GM13977 (cell line): ENCODE data around the gene ZNF611.
"Not testable (repeated sequence)": the region's sequence is repeated elsewhere in the genome, so short reads cannot be mapped to it uniquely, and the experiment has no call there.

Experiments
- DNase-seq: peaks from one replicate; pipeline ENCODE4 v3.0.0; 2012; ENCODE audit warnings: low spot score
- CTCF ChIP-seq: IDR thresholded peaks from 2 replicates; pipeline ENCODE4 v1.5.1; 2012; ENCODE audit warnings: mild to moderate bottlenecking, control low read depth; ENCODE audit not compliant: insufficient read depth; ENCODE audit errors: extremely low read depth, missing control alignments
- in situ Hi-C: fragments of 300-500 bp; cut with MboI; formaldehyde crosslinking; loops from one replicate; pipeline ENCODE4 v1.12.0; 2022; ENCODE audit warnings: low sequenced_read_pairs, low pct_unique_long_range_greater_than_20kb, mixed read lengths, inconsistent platforms; ENCODE audit not compliant: unreplicated experiment

ZNF611 gene

GRCh38 chr19:52688335-52688734 is 46.5 kb downstream of the ZNF611 start:
- in situ Hi-C loops: no loop called here
- no peak for DNase-seq
- TF ChIP-seq CTCF: no peak

- no peak for TF ChIP-seq CTCF
- in situ Hi-C loops: no loop called here
- no peak for DNase-seq
Measured at GRCh38 chr19:52687684-52688083, 47.2 kb downstream of the ZNF611 start.

- in situ Hi-C loops: no loop called here
- DNase-seq: no peak
- TF ChIP-seq CTCF: no peak
Measured at GRCh38 chr19:52685811-52686210, 49.0 kb downstream of the ZNF611 start.

- DNase-seq, in situ Hi-C loops: not testable (repeated sequence)
Measured at GRCh38 chr19:52681216-52681615, 53.6 kb downstream of the ZNF611 start.

GRCh38 chr19:52679598-52679997 is 55.2 kb downstream of the ZNF611 start:
- in situ Hi-C loops: no loop called here
- no peak for TF ChIP-seq CTCF

GRCh38 chr19:52675239-52675638 is 59.6 kb downstream of the ZNF611 start:
- DNase-seq, in situ Hi-C loops: not testable (repeated sequence)

More at GRCh38 chr19:52679598-52679997, 55.2 kb downstream of the ZNF611 start:
- no peak for DNase-seq

- in situ Hi-C loops: no loop called here
- no peak for DNase-seq
- TF ChIP-seq CTCF: no peak
Measured at GRCh38 chr19:52673014-52673413, 61.8 kb downstream of the ZNF611 start.

- no peak for TF ChIP-seq CTCF
- in situ Hi-C loops: no loop called here
- no peak for DNase-seq
Measured at GRCh38 chr19:52670046-52670445, 64.8 kb downstream of the ZNF611 start.
